IMR-90 (cell line): Measurements from ENCODE around the gene DUSP10. TPM values are rescaled to one million over a fixed set of nuclear protein-coding genes. Genes with fewer than 3 reads are reported as not detected.

ENCODE experiments used
- ATAC-seq: fragments of 200-7000 bp; cut with Tn5 transposase; 2 replicates; pipeline ENCODE4 v1.9.1; 2020; ENCODE audit warnings: low read depth, mild to moderate bottlenecking, moderate library complexity
- BruUV-seq: library from RNA; stranded (reverse); fragments of 400-500 nt; replicated peaks from 2 replicates; lab custom pipeline; 2021; lab: Mats Ljungman, UMichigan
- CTCF ChIA-PET: fragments of 300-600 bp; formaldehyde crosslinking; extraction: SDS; loops from one replicate; lab custom pipeline; 2021; ENCODE audit warnings: antibody characterized with exemption; lab: Yijun Ruan, JAX
- POLR2A ChIA-PET: fragments of 300-600 bp; sonication (Branson Sonifier 250); formaldehyde crosslinking; loops from one replicate; lab custom pipeline; 2022; ENCODE audit warnings: antibody characterized with exemption; ENCODE audit not compliant: unreplicated experiment; lab: Charles Lee
- DNase-seq: peaks from one replicate; pipeline ENCODE4 v3.0.0; 2013
- H2AFZ ChIP-seq: replicated peaks from 2 replicates; pipeline ENCODE3; 2013; ENCODE audit warnings: low read length, mild to moderate bottlenecking; ENCODE audit not compliant: poor library complexity
- H2AK5ac ChIP-seq: 2 replicates; pipeline ENCODE4 v1.6.1; 2013; ENCODE audit warnings: low read depth, low read length, inconsistent platforms
- H2AK9ac ChIP-seq: replicated peaks from 2 replicates; pipeline ENCODE3; 2013; ENCODE audit warnings: mild to moderate bottlenecking, low read depth, low read length, moderate library complexity; ENCODE audit not compliant: poor library complexity
- H2BK120ac ChIP-seq: 2 replicates; pipeline ENCODE4 v1.6.1; 2013; ENCODE audit warnings: low read depth, low read length, inconsistent platforms
- H2BK15ac ChIP-seq: 3 replicates; pipeline ENCODE4 v1.6.1; 2013; ENCODE audit warnings: low read depth, low read length, inconsistent platforms
- H2BK20ac ChIP-seq: 2 replicates; pipeline ENCODE4 v1.6.1; 2013; ENCODE audit warnings: low read depth, mild to moderate bottlenecking, inconsistent platforms, low read length, moderate library complexity
- H2BK5ac ChIP-seq: 2 replicates; pipeline ENCODE4 v1.6.1; 2013; ENCODE audit warnings: mild to moderate bottlenecking, low read depth, low read length, inconsistent platforms; ENCODE audit not compliant: poor library complexity, severe bottlenecking
- H3K14ac ChIP-seq: replicated peaks from 2 replicates; pipeline ENCODE4 v1.6.1; 2013; ENCODE audit warnings: low read depth, low read length, inconsistent platforms
- H3K18ac ChIP-seq: 2 replicates; pipeline ENCODE4 v1.6.1; 2013; ENCODE audit warnings: low read depth, low read length, control low read depth
- H3K23ac ChIP-seq: 2 replicates; pipeline ENCODE4 v1.6.1; 2013; ENCODE audit warnings: low read depth, low read length, inconsistent platforms
- H3K27ac ChIP-seq: 2 replicates; pipeline ENCODE4 v1.5.1; 2013; ENCODE audit warnings: mild to moderate bottlenecking, control low read depth, low read length; ENCODE audit not compliant: insufficient read depth
- H3K27me3 ChIP-seq: 2 replicates; pipeline ENCODE4 v1.6.1; 2013; ENCODE audit warnings: low read length; ENCODE audit not compliant: control insufficient read depth, insufficient read depth
- H3K36me3 ChIP-seq: 2 replicates; pipeline ENCODE4 v1.6.1; 2013; ENCODE audit warnings: low read length, mixed read lengths; ENCODE audit not compliant: control insufficient read depth, insufficient read depth
- H3K4ac ChIP-seq: 2 replicates; pipeline ENCODE4 v1.6.1; 2013; ENCODE audit warnings: low read depth, low read length, inconsistent platforms
- H3K4me1 ChIP-seq: 2 replicates; pipeline ENCODE4 v1.6.1; 2013; ENCODE audit warnings: low read length, mixed read lengths; ENCODE audit not compliant: control insufficient read depth, insufficient read depth
- H3K4me2 ChIP-seq: 2 replicates; pipeline ENCODE4 v1.6.1; 2013; ENCODE audit warnings: low read depth, mild to moderate bottlenecking, control low read depth, low read length, moderate library complexity
- H3K4me3 ChIP-seq: 2 replicates; pipeline ENCODE4 v1.5.1; 2013; ENCODE audit warnings: low read depth, mild to moderate bottlenecking, control low read depth, low read length, moderate library complexity; ENCODE audit not compliant: insufficient read depth
- H3K56ac ChIP-seq: 2 replicates; pipeline ENCODE4 v1.6.1; 2013; ENCODE audit warnings: low read length, inconsistent platforms; ENCODE audit not compliant: insufficient read depth; ENCODE audit errors: extremely low read depth
- H3K79me1 ChIP-seq, 2 experiments: 2 replicates each; pipeline ENCODE4 v1.6.1; 2013; ENCODE audit warnings: low read length in 2 of 2, inconsistent platforms in 1 of 2, low read depth in 1 of 2
- H3K9ac ChIP-seq: 2 replicates; pipeline ENCODE4 v1.6.1; 2013; ENCODE audit warnings: low read depth, low read length, control low read depth
- H3K9me1 ChIP-seq: 2 replicates; pipeline ENCODE4 v1.6.1; 2013; ENCODE audit warnings: low read length, inconsistent platforms; ENCODE audit not compliant: insufficient read depth
- H3K9me3 ChIP-seq: 2 replicates; pipeline ENCODE4 v1.6.1; 2013; ENCODE audit warnings: low read length; ENCODE audit not compliant: control insufficient read depth, insufficient read depth
- H4K20me1 ChIP-seq: 2 replicates; pipeline ENCODE4 v1.6.1; 2013; ENCODE audit warnings: low read length, inconsistent platforms; ENCODE audit not compliant: insufficient read depth
- H4K5ac ChIP-seq: 2 replicates; pipeline ENCODE4 v1.6.1; 2013; ENCODE audit warnings: mild to moderate bottlenecking, low read depth, low read length, control low read depth
- H4K8ac ChIP-seq, 2 experiments: 2 replicates each; pipeline ENCODE4 v1.6.1; 2013; ENCODE audit warnings: low read depth in 2 of 2, low read length in 2 of 2, control low read depth in 1 of 2, inconsistent platforms in 1 of 2
- H4K91ac ChIP-seq: 2 replicates; pipeline ENCODE4 v1.6.1; 2013; ENCODE audit warnings: low read depth, low read length, inconsistent platforms; ENCODE audit not compliant: insufficient read depth
- BHLHE40 ChIP-seq: fragments of 150-350 bp; IDR thresholded peaks from 2 replicates; pipeline ENCODE4 v1.6.1; 2016; ENCODE audit warnings: mild to moderate bottlenecking, low read depth, low read length
- MXI1 ChIP-seq: IDR thresholded peaks from 2 replicates; pipeline ENCODE4 v1.6.1; 2012; ENCODE audit warnings: low read depth, mild to moderate bottlenecking, low read length, moderate library complexity, borderline replicate concordance
- NFE2L2 ChIP-seq: fragments of 150-350 bp; IDR thresholded peaks from 2 replicates; pipeline ENCODE4 v1.6.1; 2016; ENCODE audit warnings: low read depth, mild to moderate bottlenecking, low read length
- POLR2A ChIP-seq: IDR thresholded peaks from 2 replicates; pipeline ENCODE4 v1.6.1; 2012; ENCODE audit warnings: mild to moderate bottlenecking, low read depth, low read length
- RCOR1 ChIP-seq: IDR thresholded peaks from 2 replicates; pipeline ENCODE4 v1.6.1; 2012; ENCODE audit warnings: mild to moderate bottlenecking, low read length, improper control_type of control experiment; ENCODE audit not compliant: insufficient replicate concordance
- RFX5 ChIP-seq: IDR thresholded peaks from 2 replicates; pipeline ENCODE4 v1.8.0; 2012; ENCODE audit warnings: low read depth, mild to moderate bottlenecking, low read length, moderate library complexity
- SMC3 ChIP-seq: fragments of 150-350 bp; IDR thresholded peaks from 2 replicates; pipeline ENCODE4 v1.6.1; 2016; ENCODE audit warnings: low read depth, mild to moderate bottlenecking, antibody characterized with exemption, low read length, moderate library complexity
- WGBS, 2 experiments: methylation state at CpG; one replicate each; pipeline versions ENCODE4 v1.1.5 to v1.1.7; 2013; ENCODE audit warnings: missing lambda C conversion rate in 2 of 2; ENCODE audit not compliant: insufficient read length in 1 of 2; ENCODE audit errors: extremely low coverage in 2 of 2; 5-methylcytosine and 5-hydroxymethylcytosine counted together
- dilution Hi-C: fragments of 300-500 bp; cut with HindIII; formaldehyde crosslinking; loops from one replicate; pipeline ENCODE4 v1.14.3; 2018; ENCODE audit warnings: low sequenced_read_pairs; ENCODE audit not compliant: unreplicated experiment
- in situ Hi-C: fragments of 300-500 bp; cut with MboI; formaldehyde crosslinking; loops from 3 replicates; pipeline ENCODE4 v1.14.3; 2019; ENCODE audit warnings: low sequenced_read_pairs, inconsistent platforms, mixed read lengths
- intact Hi-C: fragments of 100-400 bp; cut with micrococcal nuclease; formaldehyde crosslinking; loops from 2 replicates; pipeline ENCODE4 v1.10.0; 2022
- polyA plus RNA-seq, 3 experiments: library from polyadenylated mRNA; depleted of rRNA; stranded (reverse); fragments of >200 nt; gene quantifications; 2 replicates each; pipeline ENCODE4 v1.2.3, GENCODE V29; 2012; ENCODE audit warnings: low replicate concordance in 1 of 3
- total RNA-seq: library from RNA; depleted of rRNA; stranded (reverse); fragments of >200 nt; gene quantifications from 2 replicates; pipeline ENCODE4 v1.2.3, GENCODE V29; 2012
- TF ChIP-seq, protein P1 (sequence below): fragments of 150-350 bp; IDR thresholded peaks from 2 replicates; pipeline ENCODE4 v1.6.1; 2016; ENCODE audit warnings: low read depth, mild to moderate bottlenecking, low read length, moderate library complexity, borderline replicate concordance
- TF ChIP-seq, protein P2 (sequence below): fragments of 150-350 bp; IDR thresholded peaks from 2 replicates; pipeline ENCODE4 v1.6.1; 2017; ENCODE audit warnings: mild to moderate bottlenecking, antibody characterized with exemption, low read length, low read depth

DUSP10 gene
- total and polyA plus RNA-seq, 2 of the 4 experiments (the other 2 are of a cell fraction): 41.7 to 59.1 TPM

DNA sequence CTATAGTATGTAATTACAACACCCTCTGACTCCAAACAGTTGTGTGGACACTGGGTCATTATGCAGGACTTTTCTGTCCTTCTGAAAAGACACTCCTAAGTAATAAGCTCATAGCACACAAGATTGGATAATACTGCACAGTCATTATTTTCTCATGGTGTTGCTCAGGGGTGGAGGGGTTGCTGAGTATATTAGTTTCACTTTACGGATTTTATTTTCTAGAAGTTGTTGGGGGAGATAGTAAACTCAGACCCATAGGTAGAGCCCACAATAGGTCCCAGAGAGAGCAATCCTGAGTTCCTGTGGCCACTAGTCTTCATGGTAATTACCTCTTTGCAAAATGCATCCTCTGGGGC, 53.4 kb downstream of the DUSP10 start:
- no peak overlapping the region for H3K4ac ChIP-seq
- dilution Hi-C loops: no loop called here
- H3K9me3 ChIP-seq: peaks cover 2% of the 10 kb centered on the region
- ChIA-PET POLR2A (no interaction called here), CTCF (interaction anchor here (0.8 kb wide), 1 partner anchor 878 kb away, joined by 4 read pairs; no protein-coding TSS in a partner anchor)
- no peak overlapping the region for H3K18ac ChIP-seq
- no peak overlapping the region for H3K14ac ChIP-seq
- H4K20me1 ChIP-seq: no peaks in the 10 kb centered on the region
- H3K9ac ChIP-seq: no peak overlapping the region
- no peak overlapping the region for H3K23ac ChIP-seq
- no peak overlapping the region for H3K56ac ChIP-seq
- in situ Hi-C loops: no loop called here
- intact Hi-C loops: no loop called here
- H2AK5ac ChIP-seq: no peak overlapping the region
- WGBS, 2 experiments: 100% methylated on average over 1 of the region's 1 CpG; no CpG with 5 or more reads in 1 of the 2 experiments
- no peaks in the 10 kb centered on the region for H3K79me1 ChIP-seq
- no peak for DNase-seq
- H3K27ac ChIP-seq: no peak overlapping the region
- H3K36me3 ChIP-seq: no peaks in the 10 kb centered on the region
- H2BK15ac ChIP-seq: no peak overlapping the region
- H4K91ac ChIP-seq: no peak overlapping the region
- no peaks in the 10 kb centered on the region for H3K9me1 ChIP-seq
- H2AFZ ChIP-seq: no peak overlapping the region
- H3K27me3 ChIP-seq: no peaks in the 10 kb centered on the region
- BruUV-seq: no TSS peak
- ATAC-seq: no peak
- no peak overlapping the region for H4K8ac ChIP-seq
- TF ChIP-seq SMC3 (no peak), NFE2L2 (peak; percentile 52), RFX5 (no peak), POLR2A (no peak), MXI1 (no peak), BHLHE40 (no peak), RCOR1 (no peak)
- TF ChIP-seq, protein P1, sequence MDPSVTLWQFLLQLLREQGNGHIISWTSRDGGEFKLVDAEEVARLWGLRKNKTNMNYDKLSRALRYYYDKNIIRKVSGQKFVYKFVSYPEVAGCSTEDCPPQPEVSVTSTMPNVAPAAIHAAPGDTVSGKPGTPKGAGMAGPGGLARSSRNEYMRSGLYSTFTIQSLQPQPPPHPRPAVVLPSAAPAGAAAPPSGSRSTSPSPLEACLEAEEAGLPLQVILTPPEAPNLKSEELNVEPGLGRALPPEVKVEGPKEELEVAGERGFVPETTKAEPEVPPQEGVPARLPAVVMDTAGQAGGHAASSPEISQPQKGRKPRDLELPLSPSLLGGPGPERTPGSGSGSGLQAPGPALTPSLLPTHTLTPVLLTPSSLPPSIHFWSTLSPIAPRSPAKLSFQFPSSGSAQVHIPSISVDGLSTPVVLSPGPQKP: no peak
- TF ChIP-seq, protein P2, sequence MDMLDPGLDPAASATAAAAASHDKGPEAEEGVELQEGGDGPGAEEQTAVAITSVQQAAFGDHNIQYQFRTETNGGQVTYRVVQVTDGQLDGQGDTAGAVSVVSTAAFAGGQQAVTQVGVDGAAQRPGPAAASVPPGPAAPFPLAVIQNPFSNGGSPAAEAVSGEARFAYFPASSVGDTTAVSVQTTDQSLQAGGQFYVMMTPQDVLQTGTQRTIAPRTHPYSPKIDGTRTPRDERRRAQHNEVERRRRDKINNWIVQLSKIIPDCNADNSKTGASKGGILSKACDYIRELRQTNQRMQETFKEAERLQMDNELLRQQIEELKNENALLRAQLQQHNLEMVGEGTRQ: no peak
- no peak overlapping the region for H2BK20ac ChIP-seq
- H3K4me2 ChIP-seq: no peak overlapping the region
- no peak overlapping the region for H2BK5ac ChIP-seq
- H3K4me3 ChIP-seq: no peak overlapping the region
- H2AK9ac ChIP-seq: no peak overlapping the region
- H2BK120ac ChIP-seq: no peak overlapping the region
- H3K4me1 ChIP-seq: no peaks in the 10 kb centered on the region
- H4K5ac ChIP-seq: no peak overlapping the region
